PFSK-1 (cell line): Measurements from ENCODE around the gene KLF16.

Experiments used
- POLR2AphosphoS5 ChIP-seq: IDR thresholded peaks from 2 replicates; pipeline ENCODE4 v1.6.1; 2012; ENCODE audit warnings: low read depth, mild to moderate bottlenecking, control low read depth, low read length, moderate library complexity
- SIN3A ChIP-seq: IDR thresholded peaks from 2 replicates; pipeline ENCODE4 v1.6.1; 2012; ENCODE audit warnings: mild to moderate bottlenecking, low read length, moderate library complexity, borderline replicate concordance; ENCODE audit not compliant: insufficient read depth
- TAF1 ChIP-seq: IDR thresholded peaks from 2 replicates; pipeline ENCODE4 v1.6.1; 2012; ENCODE audit warnings: low read length, control low read depth, borderline replicate concordance; ENCODE audit not compliant: insufficient read depth

GRCh38 chr19:1861599-1862031 lies 1.8 kb downstream of the KLF16 start:
- 0 out of 2 replicates have a peak, but pooled peaks have one; percentile 21 for TF ChIP-seq POLR2AphosphoS5
- no peak for TF ChIP-seq SIN3A
- no peak for TF ChIP-seq TAF1
